Subcutaneous adipose tissue (tissue), 4 donors: ENCODE data around the gene RBM20. TPM values are rescaled to one million over a fixed set of nuclear protein-coding genes. Genes with fewer than 3 reads are reported as not detected.

Experiments
- total RNA-seq, 4 donors: library from RNA; depleted of rRNA; stranded (reverse); fragments of >200 nt; gene quantifications; one replicate each; pipeline ENCODE4 v1.1.0, GENCODE V29; 2016
- TF ChIP-seq, protein P1 (sequence below): fragments of 450-650 bp; IDR thresholded peaks from one replicate; pipeline ENCODE4 v1.5.1; 2016; ENCODE audit warnings: low read depth, mild to moderate bottlenecking, control low read depth, antibody characterized with exemption, moderate library complexity

Gene RBM20
- total RNA-seq, 4 donors from 2014 or later = 0.88 to 10.3 (median 3.5) TPM

DNA sequence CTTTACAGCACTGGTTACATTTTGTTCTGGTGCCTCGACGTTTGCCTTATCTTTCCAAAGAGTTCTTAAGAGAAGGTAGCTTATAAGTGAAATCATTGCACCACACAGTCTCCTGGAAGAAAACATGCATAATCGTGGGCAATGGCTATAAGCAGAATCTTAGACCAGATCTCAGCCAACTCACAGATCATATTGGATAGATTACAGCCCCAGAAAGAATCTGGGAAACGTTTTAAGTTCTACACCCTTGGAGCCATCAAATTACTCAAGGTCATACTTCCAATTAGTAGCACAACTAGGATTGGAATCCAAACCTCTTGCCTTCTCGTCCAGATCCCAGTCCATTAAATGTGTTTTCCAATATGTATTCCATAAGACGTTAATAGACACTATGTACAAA, 218.8 kb downstream of the RBM20 start:
- TF ChIP-seq, protein P1, sequence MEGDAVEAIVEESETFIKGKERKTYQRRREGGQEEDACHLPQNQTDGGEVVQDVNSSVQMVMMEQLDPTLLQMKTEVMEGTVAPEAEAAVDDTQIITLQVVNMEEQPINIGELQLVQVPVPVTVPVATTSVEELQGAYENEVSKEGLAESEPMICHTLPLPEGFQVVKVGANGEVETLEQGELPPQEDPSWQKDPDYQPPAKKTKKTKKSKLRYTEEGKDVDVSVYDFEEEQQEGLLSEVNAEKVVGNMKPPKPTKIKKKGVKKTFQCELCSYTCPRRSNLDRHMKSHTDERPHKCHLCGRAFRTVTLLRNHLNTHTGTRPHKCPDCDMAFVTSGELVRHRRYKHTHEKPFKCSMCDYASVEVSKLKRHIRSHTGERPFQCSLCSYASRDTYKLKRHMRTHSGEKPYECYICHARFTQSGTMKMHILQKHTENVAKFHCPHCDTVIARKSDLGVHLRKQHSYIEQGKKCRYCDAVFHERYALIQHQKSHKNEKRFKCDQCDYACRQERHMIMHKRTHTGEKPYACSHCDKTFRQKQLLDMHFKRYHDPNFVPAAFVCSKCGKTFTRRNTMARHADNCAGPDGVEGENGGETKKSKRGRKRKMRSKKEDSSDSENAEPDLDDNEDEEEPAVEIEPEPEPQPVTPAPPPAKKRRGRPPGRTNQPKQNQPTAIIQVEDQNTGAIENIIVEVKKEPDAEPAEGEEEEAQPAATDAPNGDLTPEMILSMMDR = no peak

DNA sequence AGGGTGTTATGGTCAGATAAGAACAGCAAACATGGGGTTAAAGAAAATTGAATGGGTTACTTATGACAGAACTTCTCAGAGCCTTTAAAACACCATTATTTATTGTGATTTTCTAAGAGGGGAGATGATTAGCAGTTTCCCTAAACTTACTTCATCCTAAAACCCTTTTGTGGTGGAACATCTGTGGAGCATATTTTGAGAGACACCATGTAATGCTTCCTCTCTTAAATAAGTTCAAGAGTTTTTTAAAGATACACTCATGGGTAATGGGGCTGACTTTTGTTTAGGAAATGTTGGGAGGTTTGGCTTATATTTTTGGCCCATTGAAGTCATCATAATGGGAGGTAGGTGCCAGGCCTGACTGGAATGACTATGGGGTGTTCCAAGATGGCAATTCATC, 219.2 kb downstream of the RBM20 start:
- TF ChIP-seq, protein P1 = no peak

DNA sequence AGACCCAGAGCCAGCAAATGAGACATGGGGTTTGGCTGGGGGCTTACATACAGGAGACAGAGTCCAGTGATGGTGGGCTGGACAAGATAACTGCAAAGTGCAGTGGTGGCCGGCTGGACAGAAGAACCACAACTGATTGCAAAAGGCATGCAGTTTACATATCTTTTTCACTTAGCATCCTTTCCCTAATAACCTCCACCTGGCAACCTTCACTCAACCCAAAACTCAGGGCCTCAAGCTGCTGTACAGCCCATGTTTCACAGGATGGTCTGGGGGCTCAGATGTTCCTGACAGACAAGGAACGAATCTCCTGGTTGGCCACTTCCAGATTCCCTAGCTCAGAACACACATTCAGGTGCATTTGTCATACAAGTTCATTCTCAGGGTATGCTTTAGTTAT, 219.8 kb downstream of the RBM20 start:
- TF ChIP-seq, protein P1 = no peak

DNA sequence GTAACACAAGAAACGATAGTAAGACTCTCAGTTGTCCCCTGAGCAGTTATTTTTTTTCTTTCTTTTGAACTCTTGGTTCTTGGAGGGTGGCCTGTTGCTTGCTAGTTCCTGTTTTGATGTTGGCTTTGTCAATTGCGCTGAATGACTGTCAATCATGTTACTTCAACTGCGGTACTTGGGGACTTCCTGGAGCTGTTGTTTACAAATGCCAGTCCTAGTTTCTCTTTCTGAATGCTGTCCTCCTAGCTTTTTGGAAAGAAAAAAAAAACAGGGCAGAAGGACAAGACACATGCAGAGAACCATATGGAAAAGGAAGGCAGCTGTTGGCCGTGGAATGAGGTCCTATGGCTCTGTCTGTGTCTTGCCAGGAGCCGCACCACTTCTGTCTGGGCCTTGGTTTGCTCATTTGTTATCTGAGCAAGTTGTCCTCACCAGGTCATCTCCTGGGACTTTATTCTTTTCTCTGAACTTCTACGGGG, 220.6 kb downstream of the RBM20 start:
- TF ChIP-seq, protein P1 = no peak

DNA sequence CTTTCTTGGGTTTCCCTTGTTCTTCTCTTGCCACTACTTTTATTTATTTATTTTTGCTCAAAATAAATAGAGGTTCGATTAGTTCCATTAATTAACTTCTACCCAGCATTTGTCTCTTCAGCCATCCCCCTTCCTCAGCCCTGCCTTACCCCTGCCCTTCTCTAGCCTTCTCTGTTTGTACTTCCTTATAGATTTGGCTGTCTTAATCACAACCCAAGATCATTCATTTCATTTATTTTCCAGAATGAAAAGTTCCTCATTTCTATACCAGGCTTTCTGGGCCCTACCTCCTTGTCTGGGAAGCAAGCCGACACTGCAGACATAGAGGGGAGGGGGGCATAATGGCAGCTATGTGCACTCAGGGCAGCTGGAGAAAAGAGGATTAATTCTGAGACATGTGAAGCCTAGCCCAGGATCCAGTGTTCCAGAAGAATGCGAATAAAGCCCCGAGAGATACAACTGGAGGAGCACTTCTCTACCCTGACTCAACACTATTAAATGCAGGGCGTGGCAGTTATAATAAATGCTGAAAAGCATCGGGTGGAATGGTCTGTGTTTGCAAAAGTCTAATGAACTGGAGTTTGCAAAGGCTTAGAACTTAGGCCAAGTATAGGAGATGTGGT, 221.2 kb downstream of the RBM20 start:
- TF ChIP-seq, protein P1 = no peak

DNA sequence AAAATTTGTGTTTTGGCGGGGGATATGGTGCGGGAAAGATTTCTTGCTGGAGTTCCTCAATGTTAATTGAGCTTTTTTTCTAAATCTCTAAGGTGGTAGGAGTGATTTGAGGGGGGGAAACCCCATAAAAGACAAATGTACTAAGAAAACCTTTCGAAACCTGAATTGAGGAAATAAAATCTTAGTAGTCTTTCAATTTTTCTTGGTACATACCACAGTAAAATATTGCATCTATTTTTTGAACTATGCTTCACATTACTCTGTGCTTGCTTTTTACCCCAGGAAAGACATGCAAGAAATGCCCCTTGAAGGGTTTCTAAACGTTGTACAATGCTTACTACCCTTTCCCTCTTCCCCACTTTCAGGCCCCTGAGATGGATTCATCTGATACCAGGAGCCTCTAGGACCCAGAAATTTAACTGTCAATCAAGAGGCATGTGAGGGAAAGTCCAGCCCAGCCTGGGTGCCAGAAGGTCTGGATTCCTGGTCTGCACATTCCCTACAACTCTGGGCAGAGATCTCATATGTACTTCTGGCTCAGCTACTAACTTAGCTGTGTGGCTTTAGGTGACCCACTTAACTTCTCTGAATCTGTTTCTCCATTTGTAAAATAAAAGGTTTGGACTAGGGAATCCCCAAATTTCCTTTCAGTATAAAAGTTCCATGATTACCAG, 221.8 kb downstream of the RBM20 start:
- TF ChIP-seq, protein P1 = no peak

DNA sequence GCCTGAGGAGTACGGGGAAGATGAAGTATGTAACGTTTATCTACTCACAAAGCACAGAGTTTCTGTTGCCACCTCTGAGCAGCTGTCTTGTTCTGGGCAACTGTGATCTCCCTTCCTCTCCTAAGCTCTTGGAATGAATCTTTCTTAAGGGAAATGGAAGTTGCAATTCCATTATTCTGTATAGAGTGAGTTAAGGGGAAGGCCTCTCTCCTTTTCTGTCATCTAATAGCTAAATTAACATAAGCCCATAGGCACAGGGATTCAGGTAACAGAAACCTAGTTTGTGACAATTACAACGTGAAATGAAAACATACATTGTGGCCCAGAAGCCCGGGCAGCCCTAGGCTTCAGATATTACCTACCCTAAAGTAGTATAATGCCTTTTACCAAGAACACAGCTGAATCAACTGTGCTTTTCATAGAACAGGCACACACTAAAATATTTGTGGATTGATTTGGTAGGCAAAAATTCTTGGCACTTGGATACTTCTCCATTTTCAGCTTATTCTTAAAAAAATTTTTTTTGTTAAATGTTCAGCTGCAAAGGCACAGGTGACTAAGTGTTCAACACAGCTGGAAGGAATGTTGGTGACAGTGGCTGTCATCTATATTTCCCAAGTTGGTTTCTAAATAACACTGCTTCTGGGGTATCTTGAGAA, 223.8 kb downstream of the RBM20 start:
- TF ChIP-seq, protein P1 = no peak
